Stimulated activated CD8-positive, alpha-beta memory T cell treated with anti-CD3 and anti-CD28 coated beads, Interleukin-15, amount 100 ng/mL, for 24 hours (primary cell): ENCODE measurements around the gene HOXC5.
"Not testable (repeated sequence)": the region's sequence is repeated elsewhere in the genome, so short reads cannot be mapped to it uniquely, and the experiment has no call there.

Experiments used
- DNase-seq: peaks from one replicate; pipeline ENCODE4 v3.0.0-alpha.2; 2020; ENCODE audit warnings: low read depth

HOXC5 gene

GRCh38 chr12:54066408-54066807, 33.6 kb downstream of the HOXC5 start:
- DNase-seq = no peak

- no peak for DNase-seq
Observed at GRCh38 chr12:54068418-54069070, 35.7 kb downstream of the HOXC5 start.

GRCh38 chr12:54071942-54072341, 39.1 kb downstream of the HOXC5 start:
- DNase-seq = no peak

- DNase-seq = no peak
Observed at GRCh38 chr12:54074308-54074707, 41.5 kb downstream of the HOXC5 start.

- no peak for DNase-seq
Observed at GRCh38 chr12:54075409-54075808, 42.6 kb downstream of the HOXC5 start.

- no peak for DNase-seq
Observed at GRCh38 chr12:54075974-54076373, 43.1 kb downstream of the HOXC5 start.

- DNase-seq = not testable (repeated sequence)
Observed at GRCh38 chr12:54077843-54078242, 45.0 kb downstream of the HOXC5 start.

- DNase-seq = not testable (repeated sequence)
Observed at GRCh38 chr12:54079115-54079514, 46.3 kb downstream of the HOXC5 start.

- DNase-seq = not testable (repeated sequence)
Observed at GRCh38 chr12:54080008-54080924, 47.4 kb downstream of the HOXC5 start.

GRCh38 chr12:54081053-54081514, 48.2 kb downstream of the HOXC5 start:
- DNase-seq = not testable (repeated sequence)

GRCh38 chr12:54081581-54082396, 48.9 kb downstream of the HOXC5 start:
- DNase-seq = not testable (repeated sequence)

GRCh38 chr12:54082397-54082892, 49.6 kb downstream of the HOXC5 start:
- DNase-seq = no peak
